HG03025 (cell line): Measurements from ENCODE around the gene FBH1.
"Not testable (repeated sequence)": the region's sequence is repeated elsewhere in the genome, so short reads cannot be mapped to it uniquely, and the experiment has no call there.

Experiments used
- ATAC-seq: cut with Tn5 transposase; IDR thresholded peaks from one replicate; pipeline ENCODE4 v1.9.1; 2021; ENCODE audit warnings: mild to moderate bottlenecking, moderate library complexity; ENCODE audit not compliant: unreplicated experiment, low FRiP score

FBH1 gene

DNA sequence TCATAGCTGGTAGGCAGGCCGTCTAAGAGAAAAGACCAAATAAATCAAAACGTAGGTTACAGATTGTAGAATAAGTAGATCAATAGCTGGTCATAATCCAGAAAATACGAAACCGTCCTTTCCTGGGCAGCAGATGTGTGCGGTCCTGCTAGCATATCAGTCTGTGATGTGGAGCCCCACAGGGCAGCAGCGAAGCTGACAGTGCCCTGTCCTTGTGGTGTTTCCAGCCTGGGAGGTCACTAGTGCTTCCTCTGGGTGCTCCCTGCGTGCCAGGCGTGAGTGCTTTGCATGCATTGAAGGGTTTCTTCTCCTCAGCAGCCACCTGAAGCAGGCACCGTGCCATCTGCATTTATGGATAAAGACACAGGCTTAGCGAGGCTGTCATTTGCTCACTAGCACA is 45.6 kb downstream of the FBH1 start:
- no peak for ATAC-seq

DNA sequence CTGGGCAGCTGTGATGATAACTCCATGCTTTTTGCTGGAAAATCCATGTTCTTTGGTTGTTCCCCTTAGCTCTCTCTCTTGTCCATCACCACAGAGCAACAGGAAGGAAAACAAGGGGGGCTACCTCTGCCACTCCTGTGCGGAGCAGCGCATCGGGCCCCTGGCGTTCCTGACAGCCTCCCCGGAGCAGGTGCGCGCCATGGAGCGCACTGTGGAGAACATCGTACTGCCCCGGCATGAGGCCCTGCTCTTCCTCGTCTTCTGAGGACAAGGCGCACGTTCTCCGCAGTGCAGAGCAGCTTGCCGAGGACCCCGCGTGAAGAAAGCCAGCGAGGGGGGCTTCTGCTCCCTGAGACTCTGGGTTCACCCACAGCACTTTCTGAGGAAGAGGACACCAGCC is 47.0 kb downstream of the FBH1 start:
- no peak for ATAC-seq

DNA sequence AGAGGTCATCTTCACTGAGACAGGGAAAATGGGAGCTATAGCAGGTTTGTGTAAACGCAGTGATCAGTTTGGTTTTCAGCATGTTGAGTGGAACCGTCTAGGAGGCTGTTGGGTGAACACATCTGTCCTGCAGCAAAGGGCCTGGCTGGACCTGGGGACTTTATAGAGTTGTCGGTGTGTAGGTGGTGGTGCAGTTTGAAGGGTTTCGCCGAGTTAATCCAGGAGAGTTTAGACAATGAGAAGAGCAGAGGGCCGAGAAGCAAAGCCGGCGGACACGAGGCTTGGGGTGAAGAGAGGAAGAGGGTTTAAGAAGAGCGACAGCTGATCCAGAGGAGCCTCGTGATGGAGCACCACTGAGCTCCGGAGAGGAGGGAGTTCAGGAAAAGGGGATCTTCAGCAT is 48.2 kb downstream of the FBH1 start:
- no peak for ATAC-seq

DNA sequence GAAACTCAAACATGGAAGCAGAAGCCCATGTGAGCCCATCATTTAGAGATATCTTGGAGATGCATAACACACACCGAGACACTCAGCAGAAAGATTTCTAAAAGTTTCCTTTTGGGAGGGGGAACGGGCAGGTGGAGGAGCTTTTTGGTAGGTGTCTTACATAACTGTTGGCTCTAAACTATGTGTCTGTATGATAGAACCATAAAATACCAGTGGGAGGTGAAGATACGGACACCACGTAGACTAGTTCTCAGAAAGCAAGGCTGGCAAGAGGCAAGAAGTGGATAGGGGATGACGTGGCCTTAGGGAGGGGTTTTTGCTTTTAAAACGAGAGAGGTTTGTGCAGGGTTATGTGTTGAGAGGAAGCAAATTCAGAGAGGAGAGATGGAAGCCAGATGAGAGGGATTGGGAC is 50.8 kb downstream of the FBH1 start:
- ATAC-seq, result no peak

DNA sequence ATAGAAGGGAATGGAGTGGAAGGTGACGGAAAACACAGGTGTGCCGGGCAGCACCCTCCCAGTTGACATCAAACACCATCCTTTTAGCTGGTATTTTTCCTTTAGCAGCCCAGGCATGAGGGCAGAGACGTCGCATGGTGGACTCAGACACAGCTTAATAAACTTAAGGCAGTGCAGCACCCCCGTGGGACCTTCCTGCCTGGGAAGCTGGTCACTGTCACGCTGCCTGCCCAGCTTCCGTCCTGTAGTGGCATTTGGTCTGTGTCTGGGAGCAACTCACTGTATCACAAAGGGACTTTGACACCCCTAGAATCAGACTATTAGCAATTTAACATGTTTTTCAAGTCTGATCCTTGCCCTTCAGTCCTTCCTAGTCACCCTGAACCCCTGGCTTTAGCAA is 51.5 kb downstream of the FBH1 start:
- no peak for ATAC-seq

DNA sequence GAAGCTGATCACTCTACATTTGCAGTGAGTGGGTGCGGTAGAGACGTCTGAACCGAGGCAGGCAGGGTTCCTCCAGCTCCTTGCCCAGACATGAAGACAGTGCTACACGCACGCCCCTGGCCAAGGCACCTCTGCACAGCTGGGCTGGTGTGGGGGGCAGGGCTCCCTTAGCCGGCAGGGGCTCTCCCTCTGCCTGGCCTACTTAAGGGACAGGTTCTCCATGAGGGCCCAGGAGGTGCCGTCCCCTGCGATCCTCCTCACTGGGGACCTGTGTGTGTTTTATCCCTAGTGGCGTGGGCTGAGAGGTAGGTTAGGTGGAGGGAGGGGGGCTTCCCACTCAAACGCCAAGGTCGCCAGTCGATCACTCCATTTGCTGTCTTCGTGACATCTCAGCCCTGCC is 52.0 kb downstream of the FBH1 start:
- no peak for ATAC-seq

DNA sequence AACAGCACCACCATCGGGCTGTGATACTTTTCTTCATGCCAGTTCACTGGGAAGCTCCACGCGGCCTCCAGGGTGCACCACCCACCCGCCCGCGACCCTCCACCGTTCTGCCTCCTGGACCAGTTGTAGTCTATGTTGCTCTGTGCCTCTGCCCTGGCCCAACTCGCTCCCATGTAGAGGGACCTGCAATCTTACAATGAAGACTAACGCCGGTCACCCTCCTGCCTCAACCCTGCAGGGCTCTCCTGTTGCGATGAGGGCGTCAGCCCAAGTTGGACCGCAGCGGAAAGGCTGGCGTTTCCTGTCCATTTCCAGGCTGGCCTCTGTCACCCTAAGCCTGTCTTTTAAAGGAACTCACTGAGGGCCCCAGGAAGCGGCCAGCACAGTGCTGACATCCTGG is 52.4 kb downstream of the FBH1 start:
- ATAC-seq, result no peak

DNA sequence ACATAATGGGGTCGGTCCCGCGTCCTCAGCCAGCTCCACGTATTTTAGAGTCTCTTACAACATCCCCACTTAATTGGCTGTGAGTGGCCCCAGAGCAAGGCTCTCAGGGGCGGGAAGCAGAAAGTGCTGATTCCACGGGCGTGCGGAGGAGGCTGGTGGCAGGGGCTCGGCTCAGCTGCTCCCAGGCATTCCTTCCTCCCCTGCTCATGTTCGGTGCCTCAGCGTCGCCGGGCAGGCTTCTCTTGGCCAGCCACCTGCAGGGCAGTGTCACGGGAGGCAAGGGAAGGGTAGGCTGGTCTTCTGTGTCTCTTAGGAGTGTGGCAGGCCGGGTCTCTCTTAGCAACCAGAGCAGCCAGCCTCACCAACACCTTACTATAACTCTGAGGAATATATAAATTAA is 53.5 kb downstream of the FBH1 start:
- ATAC-seq, result no peak

DNA sequence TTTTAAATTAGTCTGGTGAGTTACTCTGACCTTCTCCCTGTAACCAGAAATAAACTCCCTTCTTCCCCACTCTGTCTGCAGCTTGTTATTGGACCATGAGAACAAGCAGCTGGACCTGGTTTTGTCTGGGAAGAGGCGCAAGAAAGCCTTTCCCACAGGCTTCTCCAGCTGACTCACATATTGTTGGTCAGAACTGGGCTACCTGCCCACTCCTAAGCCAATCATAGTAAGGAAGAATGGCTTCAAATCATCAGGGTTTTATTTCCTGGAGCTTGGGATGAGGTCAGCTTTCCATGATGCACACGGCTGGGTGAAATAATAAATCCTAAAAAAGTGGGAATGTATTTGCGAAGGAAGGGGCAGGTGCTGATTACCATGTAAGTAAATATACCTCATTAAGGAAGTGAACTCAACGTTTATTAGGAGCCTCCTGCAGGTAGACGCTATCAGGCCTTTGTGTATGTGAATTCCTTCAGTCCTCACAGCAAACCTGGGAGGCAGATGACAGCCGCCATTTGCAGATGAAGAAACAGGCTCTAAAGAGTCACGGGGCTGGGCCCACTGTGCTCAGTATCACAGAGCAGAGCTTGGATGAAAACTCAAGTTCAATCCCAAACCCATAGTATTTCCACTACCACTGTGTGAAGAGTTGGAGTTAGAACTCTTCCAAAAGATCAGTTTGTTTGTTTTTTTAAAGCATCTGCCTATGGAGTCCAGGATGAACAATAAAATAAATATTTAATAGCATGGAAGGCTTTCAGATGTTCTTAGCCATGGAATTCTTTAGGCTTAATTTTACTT is 54.5 kb downstream of the FBH1 start:
- ATAC-seq, result no peak

DNA sequence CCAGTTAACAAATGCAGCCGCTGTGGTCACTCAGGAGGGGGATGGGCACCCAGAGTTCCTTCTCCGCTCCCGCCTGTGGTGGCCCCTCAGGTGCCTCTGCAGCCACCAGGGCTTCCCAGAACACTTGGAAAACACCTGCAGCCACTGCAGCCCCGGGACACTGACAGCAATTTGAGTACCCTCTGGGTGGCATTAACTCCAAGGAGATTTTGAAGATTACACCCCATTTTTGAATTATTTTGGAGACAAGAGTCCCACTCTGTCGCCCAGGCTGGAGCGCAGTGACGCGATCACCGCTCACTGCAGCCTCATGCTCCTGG is 55.1 kb downstream of the FBH1 start:
- ATAC-seq, result no peak

DNA sequence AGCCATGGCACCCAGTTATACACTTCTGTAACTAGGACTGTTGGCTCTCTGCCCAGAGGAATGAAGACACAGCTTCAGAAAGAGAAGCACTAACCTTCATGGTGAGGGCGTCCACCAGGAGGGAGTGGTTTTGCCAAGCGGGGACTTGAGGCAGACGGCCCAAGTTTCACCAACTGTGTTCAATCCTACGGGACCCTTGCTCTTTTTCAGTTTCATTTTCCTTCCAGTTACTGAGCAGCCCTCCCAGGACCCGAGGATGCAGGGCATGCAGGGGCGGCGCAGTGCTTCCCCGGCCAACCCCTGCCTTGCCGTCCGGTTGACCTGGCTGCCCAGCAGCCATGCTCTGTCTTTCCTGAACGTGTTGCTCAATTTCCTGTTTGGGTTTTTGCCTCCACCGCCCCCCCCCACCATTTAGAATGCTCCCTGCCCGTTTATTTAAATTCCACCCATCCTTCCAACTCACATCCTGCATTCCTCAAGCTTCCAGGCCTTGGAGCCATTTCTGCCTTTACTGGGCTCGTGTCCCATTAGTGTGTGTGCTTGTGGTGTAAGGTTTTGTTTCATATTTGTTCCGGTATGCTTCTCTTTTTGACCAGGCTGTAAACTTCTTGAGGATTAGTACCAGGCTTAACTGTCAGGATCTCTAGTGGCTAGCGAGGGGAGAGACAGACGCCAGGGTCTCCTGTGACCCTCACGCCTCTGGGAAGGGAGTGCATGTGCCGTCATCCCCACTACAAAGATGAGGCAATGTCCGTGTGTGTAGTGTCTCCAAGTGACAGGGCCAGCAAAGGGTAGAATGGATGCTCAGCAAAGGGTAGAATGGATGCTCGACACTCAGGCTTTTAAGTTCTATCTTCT is 55.7 kb downstream of the FBH1 start:
- ATAC-seq, result no peak

DNA sequence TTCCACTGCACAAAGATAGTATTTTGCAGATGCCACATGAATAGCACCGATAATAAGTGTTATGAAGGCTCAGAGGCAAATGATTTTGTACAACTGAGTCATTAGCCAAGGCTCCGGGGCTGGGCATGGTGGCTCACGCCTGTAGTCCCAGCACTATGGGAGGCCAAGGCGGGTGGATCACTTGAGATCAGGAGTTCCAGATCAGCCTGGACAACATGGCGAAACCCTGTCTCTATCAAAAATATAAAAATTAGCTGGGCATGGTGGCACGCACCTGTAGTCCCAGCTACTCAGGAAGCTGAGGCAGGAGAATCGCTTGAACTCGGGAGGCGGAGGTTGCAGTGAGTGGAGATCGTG is 56.4 kb downstream of the FBH1 start:
- not testable (repeated sequence) for ATAC-seq

DNA sequence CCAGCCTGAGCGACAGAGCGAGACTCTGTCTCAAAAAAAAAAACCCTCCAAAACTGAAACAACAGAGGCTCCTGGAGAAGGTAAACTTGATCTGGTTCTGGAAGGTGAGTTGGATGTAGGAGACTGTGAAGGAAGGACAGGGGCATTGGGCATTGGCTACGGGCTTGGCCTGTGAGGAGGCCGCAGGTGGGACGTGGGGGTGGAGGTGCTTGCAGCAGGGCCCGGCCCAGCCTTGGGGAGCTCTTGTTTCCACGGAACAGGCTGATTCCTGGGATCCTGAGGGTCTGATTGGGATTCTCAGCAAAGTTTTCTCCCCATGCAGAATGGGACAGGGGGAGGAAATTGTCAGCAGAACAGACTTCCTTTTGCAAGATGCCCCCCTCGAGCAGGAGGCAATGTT is 56.7 kb downstream of the FBH1 start:
- no peak for ATAC-seq

DNA sequence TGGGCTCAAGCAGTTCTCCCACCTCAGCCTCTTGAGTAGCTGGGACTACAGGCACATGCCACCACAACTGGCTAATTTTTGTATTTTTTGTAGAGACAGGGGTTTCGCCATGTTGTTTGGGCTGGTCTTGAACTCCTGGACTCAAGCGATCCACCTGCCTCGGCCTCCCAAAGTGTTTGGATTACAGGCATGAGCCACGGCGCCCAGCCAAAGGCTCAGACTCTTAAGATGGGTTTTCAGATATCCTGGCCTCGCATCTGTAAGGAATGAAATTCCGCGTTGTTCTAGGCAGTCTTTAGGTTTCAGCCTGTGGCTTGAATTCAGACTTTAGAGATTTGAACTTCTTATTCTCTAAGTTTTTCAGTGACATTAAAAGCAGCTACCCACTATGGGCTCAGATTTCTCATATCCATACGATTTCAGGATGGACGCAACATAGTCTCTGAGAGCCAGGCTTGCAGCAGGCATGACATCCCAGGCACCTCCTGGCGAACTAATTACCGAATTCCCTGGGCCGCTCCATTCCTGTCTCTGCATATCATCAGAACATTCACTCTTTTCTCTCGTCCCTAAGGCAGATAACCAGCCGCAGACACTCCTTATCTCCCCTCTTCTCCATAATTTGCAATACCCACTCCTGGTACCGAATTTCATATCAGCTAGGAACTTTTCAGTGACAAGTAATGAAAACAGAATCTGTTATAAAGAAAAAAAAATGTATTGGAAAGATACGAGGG is 57.6 kb downstream of the FBH1 start:
- no peak for ATAC-seq

DNA sequence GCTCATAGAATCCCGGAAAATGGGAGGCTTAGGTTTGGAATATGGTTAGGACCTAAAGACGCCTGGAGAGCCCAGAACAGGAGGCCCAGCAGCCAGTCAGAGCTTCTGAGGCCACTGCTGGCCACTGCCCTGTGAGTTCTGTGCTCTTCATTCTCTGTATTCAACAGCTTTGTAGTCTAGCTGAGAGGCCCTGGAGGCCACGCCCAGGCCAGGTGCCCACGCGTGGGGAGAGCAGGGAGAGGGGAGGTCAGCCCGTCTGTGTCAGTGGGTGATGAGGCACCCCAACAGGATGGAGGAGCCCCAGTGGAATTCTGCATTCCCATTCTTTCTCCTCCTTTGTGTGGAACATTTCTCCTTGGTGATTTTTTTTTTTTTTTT is 58.2 kb downstream of the FBH1 start:
- ATAC-seq, result no peak

DNA sequence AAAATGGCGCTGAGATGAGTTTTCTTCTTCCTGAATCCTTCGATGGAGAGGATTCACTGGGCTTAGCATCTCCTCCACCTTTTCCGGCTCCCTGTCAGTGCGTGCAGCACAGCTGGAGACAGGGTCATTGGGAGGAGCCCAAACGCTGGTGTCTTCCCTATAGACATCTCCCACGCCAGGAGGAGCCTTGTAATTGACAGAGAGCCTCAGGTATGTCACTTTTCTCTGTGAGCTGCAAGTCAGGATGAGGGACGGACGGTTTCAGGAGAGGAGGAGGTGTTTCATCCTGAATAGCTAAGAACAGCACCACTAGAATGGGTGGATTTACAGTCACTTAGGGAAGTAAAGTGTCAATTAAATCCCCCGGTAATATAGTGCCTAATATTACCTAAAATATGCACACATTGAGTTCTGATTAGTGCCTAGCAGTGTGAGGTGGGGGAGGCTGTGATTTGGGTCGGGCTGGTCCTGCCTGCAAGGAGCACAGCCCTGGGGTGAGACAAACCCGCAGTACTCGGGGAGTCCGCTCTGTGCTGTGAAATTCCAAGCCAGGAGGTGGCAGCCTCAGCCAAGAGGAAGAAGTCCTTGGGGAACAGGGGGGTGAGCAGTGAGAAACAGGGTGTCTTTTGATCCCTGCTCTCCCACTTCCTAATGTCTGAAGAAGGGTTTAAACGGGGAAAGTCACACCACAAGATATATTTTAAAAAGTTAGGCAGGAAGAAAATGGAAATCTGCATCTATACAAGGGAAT is 59.1 kb downstream of the FBH1 start:
- ATAC-seq, result no peak

DNA sequence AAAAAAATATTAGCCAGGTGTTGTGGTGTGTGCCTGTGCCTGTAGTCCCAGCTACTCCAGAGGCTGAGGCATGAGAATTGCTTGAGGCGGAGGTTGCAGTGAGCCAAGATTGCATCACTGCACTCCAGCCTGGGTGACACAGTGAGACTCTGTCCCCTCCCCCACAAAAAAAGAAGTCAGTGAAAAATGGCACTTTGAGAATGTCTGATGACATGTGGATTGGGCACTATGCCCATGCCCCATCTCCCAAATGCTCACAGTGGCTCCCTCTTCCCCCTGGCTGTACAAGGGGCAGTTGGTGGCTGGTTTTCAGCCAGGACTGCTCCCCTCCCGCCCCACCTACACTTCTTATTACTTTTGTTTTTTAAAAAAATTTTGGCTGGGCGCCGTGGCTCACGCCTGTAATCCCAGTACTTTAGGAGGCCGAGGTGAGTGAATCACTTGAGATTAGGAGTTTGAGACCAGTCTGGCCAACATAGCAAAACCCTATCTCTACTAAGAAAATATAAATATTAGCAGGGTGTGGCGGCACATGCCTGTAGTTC is 61.2 kb downstream of the FBH1 start:
- ATAC-seq, result no peak

DNA sequence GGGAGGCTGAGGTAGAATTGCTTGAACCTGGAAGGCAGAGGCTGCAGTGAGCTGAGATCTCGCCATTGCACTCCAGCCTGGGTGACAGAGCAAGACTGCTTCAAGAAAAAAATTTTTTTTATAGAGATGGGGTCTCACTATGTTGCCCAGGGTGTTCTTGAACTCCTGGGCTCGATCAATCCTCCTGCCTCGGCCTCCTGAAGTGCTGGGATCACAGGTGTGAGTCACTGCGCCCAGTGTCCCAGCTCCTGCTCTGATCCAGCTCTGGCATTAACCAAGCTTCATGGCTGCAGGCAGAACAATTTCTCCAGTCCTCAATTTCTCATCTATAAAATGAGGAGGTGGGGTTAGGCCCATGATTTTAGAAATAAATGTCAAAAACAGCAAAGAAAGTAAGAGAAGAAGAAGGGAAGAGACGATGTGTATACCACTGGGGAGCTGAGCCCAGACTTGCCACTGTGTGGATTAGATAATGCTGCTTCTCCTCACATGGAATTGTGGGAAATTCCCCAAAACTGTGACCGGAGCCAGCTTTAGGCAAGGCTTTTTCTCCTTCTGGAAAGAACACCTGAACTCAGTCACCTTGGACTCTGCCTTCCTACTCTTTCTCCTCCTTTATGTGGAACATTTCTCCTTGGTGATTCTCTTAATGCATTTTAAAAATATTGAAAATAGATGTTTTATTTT is 61.8 kb downstream of the FBH1 start:
- no peak for ATAC-seq

DNA sequence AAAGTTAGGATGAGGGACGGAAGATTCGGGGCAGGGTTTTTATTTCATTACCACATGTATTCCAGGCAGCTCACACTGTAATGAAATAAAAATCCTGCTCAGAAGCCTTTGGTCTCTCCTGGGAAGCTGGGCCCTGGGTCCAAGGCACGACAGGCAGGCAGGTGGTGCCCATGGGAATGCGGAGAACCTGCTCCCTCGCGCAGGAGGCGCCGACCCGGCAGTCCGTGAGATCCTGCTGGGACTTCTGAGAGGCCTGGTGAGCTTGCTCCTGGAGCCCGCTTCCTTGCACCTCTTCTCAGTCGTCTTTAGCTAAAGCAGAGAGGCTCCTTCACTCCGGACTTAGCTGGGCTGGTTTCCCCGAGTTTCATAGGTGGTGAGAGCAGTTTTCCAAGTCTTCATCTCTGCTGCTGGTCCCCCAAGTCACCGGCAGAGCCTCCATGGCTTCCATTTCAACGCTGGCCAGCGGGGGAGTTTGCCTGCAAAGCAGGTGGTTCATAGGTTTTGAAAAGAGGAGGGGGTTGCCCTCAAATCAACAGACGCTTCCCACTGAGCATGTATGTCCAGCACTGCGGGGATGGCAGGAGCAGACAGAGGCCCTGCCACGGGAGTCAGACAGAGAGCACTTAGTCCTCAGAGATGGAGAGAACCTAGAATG is 62.8 kb downstream of the FBH1 start:
- ATAC-seq, result no peak
